T-helper 2 cell treated with Interferon-gamma antibody and Interleukin-4, amounts not matched to agents 5 μg/mL and 100 μg/mL, for 36 hours (primary cell): ENCODE results near the gene AKT1.
A peak's percentile ranks its signal among the peaks of the same experiment; 100 is the strongest.

Experiments used
- DNase-seq: peaks from one replicate; pipeline ENCODE4 v3.0.0; 2021; ENCODE audit warnings: low spot score
- H3K27ac Mint-ChIP-seq: one replicate; pipeline ENCODE4 v1.8.0; 2021; ENCODE audit warnings: mild to moderate bottlenecking, mixed read lengths
- H3K27me3 Mint-ChIP-seq: one replicate; pipeline ENCODE4 v1.8.0; 2021; ENCODE audit warnings: low read depth, mixed read lengths
- H3K36me3 Mint-ChIP-seq: one replicate; pipeline ENCODE4 v1.8.0; 2021; ENCODE audit warnings: low read depth, mixed read lengths
- H3K4me1 Mint-ChIP-seq: one replicate; pipeline ENCODE4 v1.8.0; 2021; ENCODE audit warnings: low read depth, mixed read lengths
- H3K4me3 Mint-ChIP-seq: one replicate; pipeline ENCODE4 v1.8.0; 2022; ENCODE audit warnings: mild to moderate bottlenecking, moderate library complexity, mixed read lengths
- H3K9me3 Mint-ChIP-seq: one replicate; pipeline ENCODE4 v1.8.0; 2021; ENCODE audit warnings: mixed read lengths

AKT1 gene

GRCh38 chr14:104750056-104750752 is 45.3 kb downstream of the AKT1 start:
- H3K4me3 Mint-ChIP-seq = no peak overlapping the region
- peaks cover 13% of the 10 kb centered on the region for H3K36me3 Mint-ChIP-seq
- H3K27me3 Mint-ChIP-seq = no peaks in the 10 kb centered on the region

GRCh38 chr14:104749111-104749649 is 46.4 kb downstream of the AKT1 start:
- Mint-ChIP-seq H3K9me3 (no peaks in the 10 kb centered on the region), H3K36me3 (peaks cover 8% of the 10 kb centered on the region), H3K4me3 (no peak overlapping the region), H3K27me3 (no peaks in the 10 kb centered on the region), H3K4me1 (peaks cover 7% of the 10 kb centered on the region), H3K27ac (no peak overlapping the region)
- DNase-seq = no peak

More at GRCh38 chr14:104750056-104750752, 45.3 kb downstream of the AKT1 start:
- Mint-ChIP-seq H3K27ac (no peak overlapping the region), H3K9me3 (no peaks in the 10 kb centered on the region), H3K4me1 (peaks cover 15% of the 10 kb centered on the region)
- no peak for DNase-seq

- no peak for DNase-seq
- no peak overlapping the region for H3K4me3 Mint-ChIP-seq
- H3K36me3 Mint-ChIP-seq = peaks cover under 1% of the 10 kb centered on the region
- no peak overlapping the region for H3K27ac Mint-ChIP-seq
- no peaks in the 10 kb centered on the region for H3K9me3 Mint-ChIP-seq
- no peaks in the 10 kb centered on the region for H3K4me1 Mint-ChIP-seq
- no peaks in the 10 kb centered on the region for H3K27me3 Mint-ChIP-seq
Measured at GRCh38 chr14:104747876-104748275, 47.7 kb downstream of the AKT1 start.

GRCh38 chr14:104746934-104747481 is 48.5 kb downstream of the AKT1 start:
- H3K36me3 Mint-ChIP-seq = no peaks in the 10 kb centered on the region
- DNase-seq = no peak
- no peaks in the 10 kb centered on the region for H3K27me3 Mint-ChIP-seq
- no peaks in the 10 kb centered on the region for H3K9me3 Mint-ChIP-seq
- no peak overlapping the region for H3K27ac Mint-ChIP-seq
- H3K4me3 Mint-ChIP-seq = no peak overlapping the region
- no peaks in the 10 kb centered on the region for H3K4me1 Mint-ChIP-seq

GRCh38 chr14:104746071-104746545 is 49.4 kb downstream of the AKT1 start:
- Mint-ChIP-seq H3K4me3 (no peak overlapping the region), H3K27ac (no peak overlapping the region), H3K4me1 (no peaks in the 10 kb centered on the region), H3K36me3 (no peaks in the 10 kb centered on the region), H3K27me3 (no peaks in the 10 kb centered on the region), H3K9me3 (no peaks in the 10 kb centered on the region)
- DNase-seq = peak; percentile 13

GRCh38 chr14:104745431-104745830 is 50.1 kb downstream of the AKT1 start:
- H3K4me1 Mint-ChIP-seq = no peaks in the 10 kb centered on the region
- H3K36me3 Mint-ChIP-seq = no peaks in the 10 kb centered on the region
- H3K9me3 Mint-ChIP-seq = no peaks in the 10 kb centered on the region
- no peak overlapping the region for H3K4me3 Mint-ChIP-seq
- no peak for DNase-seq
- H3K27me3 Mint-ChIP-seq = no peaks in the 10 kb centered on the region
- no peak overlapping the region for H3K27ac Mint-ChIP-seq

- Mint-ChIP-seq H3K4me3 (no peak overlapping the region), H3K27ac (no peak overlapping the region), H3K36me3 (no peaks in the 10 kb centered on the region), H3K9me3 (no peaks in the 10 kb centered on the region), H3K27me3 (no peaks in the 10 kb centered on the region), H3K4me1 (no peaks in the 10 kb centered on the region)
- no peak for DNase-seq
Measured at GRCh38 chr14:104744484-104744883, 51.1 kb downstream of the AKT1 start.

GRCh38 chr14:104743461-104744380 is 51.8 kb downstream of the AKT1 start:
- H3K9me3 Mint-ChIP-seq = no peaks in the 10 kb centered on the region
- no peak for DNase-seq
- no peak overlapping the region for H3K4me3 Mint-ChIP-seq
- no peaks in the 10 kb centered on the region for H3K36me3 Mint-ChIP-seq
- H3K4me1 Mint-ChIP-seq = no peaks in the 10 kb centered on the region
- H3K27me3 Mint-ChIP-seq = no peaks in the 10 kb centered on the region
- no peak overlapping the region for H3K27ac Mint-ChIP-seq

GRCh38 chr14:104742586-104743455 is 52.7 kb downstream of the AKT1 start:
- H3K9me3 Mint-ChIP-seq = no peaks in the 10 kb centered on the region
- DNase-seq = no peak
- H3K27me3 Mint-ChIP-seq = no peaks in the 10 kb centered on the region
- H3K4me1 Mint-ChIP-seq = no peaks in the 10 kb centered on the region
- H3K4me3 Mint-ChIP-seq = no peak overlapping the region
- no peak overlapping the region for H3K27ac Mint-ChIP-seq
- no peaks in the 10 kb centered on the region for H3K36me3 Mint-ChIP-seq

- no peaks in the 10 kb centered on the region for H3K36me3 Mint-ChIP-seq
- no peaks in the 10 kb centered on the region for H3K9me3 Mint-ChIP-seq
- H3K4me3 Mint-ChIP-seq = no peak overlapping the region
- no peaks in the 10 kb centered on the region for H3K27me3 Mint-ChIP-seq
- H3K27ac Mint-ChIP-seq = no peak overlapping the region
- no peak for DNase-seq
- H3K4me1 Mint-ChIP-seq = no peaks in the 10 kb centered on the region
Measured at GRCh38 chr14:104741803-104742251, 53.7 kb downstream of the AKT1 start.

- Mint-ChIP-seq H3K36me3 (no peaks in the 10 kb centered on the region), H3K27me3 (no peaks in the 10 kb centered on the region), H3K4me3 (no peak overlapping the region), H3K9me3 (no peaks in the 10 kb centered on the region), H3K27ac (no peak overlapping the region), H3K4me1 (no peaks in the 10 kb centered on the region)
- DNase-seq = no peak
Measured at GRCh38 chr14:104741108-104741802, 54.3 kb downstream of the AKT1 start.

GRCh38 chr14:104739546-104740516 is 55.7 kb downstream of the AKT1 start:
- Mint-ChIP-seq H3K9me3 (no peaks in the 10 kb centered on the region), H3K4me3 (no peak overlapping the region), H3K36me3 (no peaks in the 10 kb centered on the region), H3K27ac (no peak overlapping the region), H3K27me3 (no peaks in the 10 kb centered on the region), H3K4me1 (no peaks in the 10 kb centered on the region)
- no peak for DNase-seq
